Fibroblast of lung (primary cell): ENCODE data around the gene EVPL. TPM values are rescaled to one million over a fixed set of nuclear protein-coding genes. Genes with fewer than 3 reads are reported as not detected.

Experiments
- DNase-seq, 2 donors: peaks; one replicate each; pipeline versions ENCODE4 v3.0.0 to v3.0.0-alpha.2; 2010; ENCODE audit warnings: low read depth in 2 of 2
- H2AFZ ChIP-seq: 2 replicates; pipeline ENCODE4 v1.5.1; 2012; ENCODE audit warnings: low read length, control low read depth, inconsistent platforms
- H3K27ac ChIP-seq: 2 replicates; pipeline ENCODE4 v1.5.1; 2011; ENCODE audit warnings: low read length, control low read depth; ENCODE audit not compliant: insufficient read depth
- H3K27me3 ChIP-seq: 2 replicates; pipeline ENCODE4 v1.5.1; 2011; ENCODE audit warnings: mild to moderate bottlenecking, low read length; ENCODE audit not compliant: control insufficient read depth, insufficient read depth
- H3K36me3 ChIP-seq: 2 replicates; pipeline ENCODE4 v1.5.1; 2011; ENCODE audit warnings: low read length; ENCODE audit not compliant: control insufficient read depth, insufficient read depth
- H3K4me1 ChIP-seq: 2 replicates; pipeline ENCODE4 v1.5.1; 2011; ENCODE audit warnings: low read length; ENCODE audit not compliant: control insufficient read depth, insufficient read depth; ENCODE audit errors: extremely low read depth
- H3K4me2 ChIP-seq: 2 replicates; pipeline ENCODE4 v1.5.1; 2011; ENCODE audit warnings: low read length, control low read depth; ENCODE audit not compliant: insufficient read depth; ENCODE audit errors: extremely low read depth
- H3K4me3 ChIP-seq, 4 experiments: fragments of 200-600 bp in 1 of 4; sonication (generic) in 1 of 4; replicated peaks in 1 of 4; 2 replicates each; pipeline ENCODE4 v1.5.1; 2011 to 2016; ENCODE audit warnings: low read length in 4 of 4, low read depth in 3 of 4, mild to moderate bottlenecking in 3 of 4, control low read depth in 2 of 4, inconsistent platforms in 1 of 4, mixed read lengths in 1 of 4; ENCODE audit not compliant: insufficient read depth in 1 of 4; ENCODE audit errors: control extremely low read depth in 1 of 4
- H3K79me2 ChIP-seq: 2 replicates; pipeline ENCODE4 v1.5.1; 2012; ENCODE audit warnings: mild to moderate bottlenecking, low read length, inconsistent platforms; ENCODE audit not compliant: control insufficient read depth, insufficient read depth
- H3K9ac ChIP-seq: 2 replicates; pipeline ENCODE4 v1.5.1; 2011; ENCODE audit warnings: mild to moderate bottlenecking, low read length, control low read depth; ENCODE audit not compliant: insufficient read depth
- H3K9me3 ChIP-seq: 2 replicates; pipeline ENCODE4 v1.5.1; 2012; ENCODE audit warnings: low read depth, low read length; ENCODE audit not compliant: control insufficient read depth, insufficient read depth
- H4K20me1 ChIP-seq: 2 replicates; pipeline ENCODE4 v1.5.1; 2011; ENCODE audit warnings: low read length; ENCODE audit not compliant: control insufficient read depth, insufficient read depth; ENCODE audit errors: extremely low read depth
- EZH2 ChIP-seq: IDR thresholded peaks from 2 replicates; pipeline ENCODE4 v1.5.1; 2012; ENCODE audit warnings: low read length, control low read depth, mild to moderate bottlenecking; ENCODE audit errors: missing control alignments
- polyA plus RNA-seq, 2 donors: library from polyadenylated mRNA; depleted of rRNA in 1 of 2; stranded (reverse) in 1 of 2; unstranded in 1 of 2; fragments of >200 nt; gene quantifications; 2 replicates each; pipeline ENCODE4 v1.2.1, GENCODE V29; 2011 to 2012; ENCODE audit warnings: missing spikeins in 1 of 2
- total RNA-seq: library from RNA; depleted of rRNA; stranded (reverse); fragments of >200 nt; gene quantifications from 2 replicates; pipeline ENCODE4 v1.2.1, GENCODE V29; 2014
- TF ChIP-seq, protein P1 (sequence below), 2 donors: IDR thresholded peaks in 1 of 2; conservative IDR thresholded peaks in 1 of 2; 1 replicate in 1 of 2; 2 replicates in 1 of 2; pipeline ENCODE4 v1.5.1; 2011 to 2012; ENCODE audit warnings: low read length in 2 of 2, control low read depth in 1 of 2, inconsistent platforms in 1 of 2, low read depth in 1 of 2, mild to moderate bottlenecking in 1 of 2

Gene EVPL
- total and polyA plus RNA-seq, 2 donors (not counting 1 experiment from before 2014, with no cell fraction given) = not detected

DNA sequence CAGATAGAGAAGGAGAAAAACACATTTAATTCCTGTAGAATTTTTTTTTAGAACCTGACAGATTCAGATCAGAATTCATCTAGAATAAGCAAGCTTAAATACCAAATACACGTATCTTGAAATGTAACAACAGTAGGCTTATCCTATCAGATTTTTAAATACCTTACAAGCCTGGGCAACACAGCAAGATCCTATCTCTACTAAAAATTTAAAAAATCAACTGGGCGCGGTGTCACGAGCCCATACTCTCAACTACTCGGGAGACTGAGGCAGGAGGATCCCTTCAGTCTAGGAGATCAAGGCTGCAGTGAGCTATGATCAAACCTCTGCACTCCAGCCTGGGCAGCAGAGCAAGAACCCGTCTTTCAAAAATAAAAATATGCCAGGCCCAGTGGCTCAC is 61.6 kb downstream of the EVPL start:
- no peaks in the 10 kb centered on the region for H3K4me1 ChIP-seq
- H3K4me3 ChIP-seq = no peak overlapping the region
- no peak for DNase-seq
- no peak for TF ChIP-seq EZH2
- TF ChIP-seq, protein P1, sequence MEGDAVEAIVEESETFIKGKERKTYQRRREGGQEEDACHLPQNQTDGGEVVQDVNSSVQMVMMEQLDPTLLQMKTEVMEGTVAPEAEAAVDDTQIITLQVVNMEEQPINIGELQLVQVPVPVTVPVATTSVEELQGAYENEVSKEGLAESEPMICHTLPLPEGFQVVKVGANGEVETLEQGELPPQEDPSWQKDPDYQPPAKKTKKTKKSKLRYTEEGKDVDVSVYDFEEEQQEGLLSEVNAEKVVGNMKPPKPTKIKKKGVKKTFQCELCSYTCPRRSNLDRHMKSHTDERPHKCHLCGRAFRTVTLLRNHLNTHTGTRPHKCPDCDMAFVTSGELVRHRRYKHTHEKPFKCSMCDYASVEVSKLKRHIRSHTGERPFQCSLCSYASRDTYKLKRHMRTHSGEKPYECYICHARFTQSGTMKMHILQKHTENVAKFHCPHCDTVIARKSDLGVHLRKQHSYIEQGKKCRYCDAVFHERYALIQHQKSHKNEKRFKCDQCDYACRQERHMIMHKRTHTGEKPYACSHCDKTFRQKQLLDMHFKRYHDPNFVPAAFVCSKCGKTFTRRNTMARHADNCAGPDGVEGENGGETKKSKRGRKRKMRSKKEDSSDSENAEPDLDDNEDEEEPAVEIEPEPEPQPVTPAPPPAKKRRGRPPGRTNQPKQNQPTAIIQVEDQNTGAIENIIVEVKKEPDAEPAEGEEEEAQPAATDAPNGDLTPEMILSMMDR (conservative IDR thresholded peaks at IDR 0.05 in 1 of 2, IDR thresholded peaks at IDR 0.05 in 1 of 2; ENCODE audit: low read depth in 1 of 2, low read length in 2 of 2) = no peak
- H3K27ac ChIP-seq = no peak overlapping the region
- no peaks in the 10 kb centered on the region for H4K20me1 ChIP-seq
- no peaks in the 10 kb centered on the region for H3K36me3 ChIP-seq
- H3K9ac ChIP-seq = no peak overlapping the region
- H2AFZ ChIP-seq = no peak overlapping the region
- H3K27me3 ChIP-seq = no peaks in the 10 kb centered on the region
- no peak overlapping the region for H3K4me2 ChIP-seq
- no peaks in the 10 kb centered on the region for H3K9me3 ChIP-seq
- H3K79me2 ChIP-seq = no peaks in the 10 kb centered on the region

DNA sequence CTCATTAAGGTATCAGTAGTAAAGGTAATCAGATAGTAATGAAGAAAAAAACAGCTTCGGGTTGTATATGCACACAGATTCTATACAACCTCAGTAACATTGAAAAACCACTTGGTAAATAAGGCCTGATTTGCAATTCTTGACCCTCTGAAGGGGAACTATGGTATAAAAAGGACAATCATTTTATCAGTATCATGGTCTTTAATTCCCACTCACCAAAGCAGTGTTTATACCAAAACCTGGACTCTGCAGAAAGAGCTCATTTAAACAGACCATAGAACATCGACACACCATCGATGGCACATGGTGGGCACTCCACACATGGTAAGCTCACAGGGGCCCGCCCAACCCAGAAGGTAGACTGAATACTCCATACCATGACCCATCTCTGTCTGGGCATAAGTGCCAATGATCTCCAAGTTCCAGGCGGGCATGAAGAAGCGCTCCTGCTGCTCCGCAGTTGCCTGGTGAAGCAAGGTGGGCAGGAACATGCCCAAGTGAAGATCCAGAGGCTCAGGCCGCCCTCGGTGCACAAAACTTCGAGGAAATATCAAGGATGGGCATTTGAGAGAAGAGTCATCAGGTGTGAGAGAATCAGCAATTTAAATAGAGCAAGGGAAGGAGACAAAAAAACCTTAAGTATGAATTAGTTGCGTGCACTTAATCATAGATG is 67.1 kb downstream of the EVPL start:
- H3K9me3 ChIP-seq = no peaks in the 10 kb centered on the region
- H4K20me1 ChIP-seq = no peaks in the 10 kb centered on the region
- no peak overlapping the region for H2AFZ ChIP-seq
- no peak for DNase-seq
- no peaks in the 10 kb centered on the region for H3K4me1 ChIP-seq
- no peaks in the 10 kb centered on the region for H3K27me3 ChIP-seq
- no peak overlapping the region for H3K4me3 ChIP-seq
- H3K9ac ChIP-seq = no peak overlapping the region
- no peaks in the 10 kb centered on the region for H3K36me3 ChIP-seq
- H3K27ac ChIP-seq = no peak overlapping the region
- no peaks in the 10 kb centered on the region for H3K79me2 ChIP-seq
- TF ChIP-seq EZH2 = no peak
- H3K4me2 ChIP-seq = no peak overlapping the region

DNA sequence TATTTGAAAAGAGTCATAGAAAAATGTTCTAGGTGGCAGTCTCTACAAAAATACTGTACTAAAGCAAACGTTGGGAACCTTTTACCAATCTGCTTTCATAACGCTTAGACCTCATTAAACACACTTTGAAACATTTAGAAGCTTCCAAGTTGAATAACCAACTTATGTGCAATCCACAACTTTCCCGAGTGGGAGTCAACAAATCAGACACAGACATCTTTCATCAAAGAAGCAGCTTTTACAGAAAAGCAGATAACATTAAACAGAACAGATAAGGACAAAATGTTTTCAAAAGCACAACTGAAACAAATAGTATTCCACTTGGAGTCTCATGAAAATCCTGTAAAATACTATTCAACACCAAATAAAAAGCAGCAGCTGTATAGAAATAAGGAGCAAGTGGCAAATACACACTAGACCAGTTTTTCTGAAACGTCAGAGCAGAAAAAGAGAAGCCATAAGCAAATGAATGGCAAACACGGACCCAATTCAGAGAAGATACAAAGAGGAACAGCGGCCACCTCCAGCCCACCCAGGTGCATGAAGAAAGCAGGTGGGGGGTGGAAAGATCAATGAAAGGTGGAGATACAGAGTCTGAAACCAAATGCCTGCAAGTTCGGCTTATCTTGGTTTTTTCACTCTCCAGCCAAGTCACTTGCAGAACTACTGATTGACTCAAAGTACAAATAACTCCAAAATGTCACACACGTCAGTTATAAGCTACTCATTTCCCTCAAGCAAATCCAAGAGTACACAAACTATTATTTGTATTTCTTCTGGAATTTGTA is 67.9 kb downstream of the EVPL start:
- Histone ChIP-seq H3K36me3 (no peaks in the 10 kb centered on the region), H3K4me2 (no peak overlapping the region), H3K79me2 (no peaks in the 10 kb centered on the region), H3K4me1 (no peaks in the 10 kb centered on the region), H3K27ac (no peak overlapping the region), H2AFZ (no peak overlapping the region), H3K9me3 (no peaks in the 10 kb centered on the region), H3K4me3 (no peak overlapping the region), H3K27me3 (no peaks in the 10 kb centered on the region), H3K9ac (no peak overlapping the region), H4K20me1 (no peaks in the 10 kb centered on the region)
- no peak for DNase-seq
- TF ChIP-seq, protein P1 (conservative IDR thresholded peaks at IDR 0.05 in 1 of 2, IDR thresholded peaks at IDR 0.05 in 1 of 2; ENCODE audit: low read depth in 1 of 2, low read length in 2 of 2) = no peak
- TF ChIP-seq EZH2 = no peak

Other genes with a start within 250 kb of the EVPL start
- 11.3 and 15.0 TPM in 2 replicates for gene UNK, start 242.5 kb downstream of the EVPL start, total RNA-seq
- gene UNK, start 242.5 kb downstream of the EVPL start, polyA plus RNA-seq = 15.2 and 18.0 TPM in 2 replicates
- gene UNC13D, start 182.9 kb downstream of the EVPL start, total RNA-seq = 1.5 TPM in 2 replicates
- 0.12 and 0.22 TPM in 2 replicates for gene UNC13D, start 182.9 kb downstream of the EVPL start, polyA plus RNA-seq
- gene WBP2, start 172.0 kb downstream of the EVPL start, total RNA-seq = 20.5 and 39.5 TPM in 2 replicates
- gene WBP2, start 172.0 kb downstream of the EVPL start, polyA plus RNA-seq = 53.4 and 56.1 TPM in 2 replicates
- gene TRIM47, start 148.7 kb downstream of the EVPL start, total RNA-seq = 16.0 and 18.2 TPM in 2 replicates
- gene TRIM47, start 148.7 kb downstream of the EVPL start, polyA plus RNA-seq = 2.2 and 4.8 TPM in 2 replicates
- gene TRIM65, start 130.4 kb downstream of the EVPL start, total RNA-seq = 15.9 and 17.2 TPM in 2 replicates
- 4.3 TPM in 2 replicates for gene TRIM65, start 130.4 kb downstream of the EVPL start, polyA plus RNA-seq
- gene MRPL38, start 122.4 kb downstream of the EVPL start, total RNA-seq = 30.8 and 36.0 TPM in 2 replicates
- 19.3 and 29.7 TPM in 2 replicates for gene MRPL38, start 122.4 kb downstream of the EVPL start, polyA plus RNA-seq
- 10.5 and 11.2 TPM in 2 replicates for gene FBF1, start 86.3 kb downstream of the EVPL start, total RNA-seq
- gene FBF1, start 86.3 kb downstream of the EVPL start, polyA plus RNA-seq = 1.6 and 2.6 TPM in 2 replicates
- gene ACOX1, start 48.1 kb downstream of the EVPL start, total RNA-seq = 44.4 and 70.5 TPM in 2 replicates
- 30.0 and 31.3 TPM in 2 replicates for gene ACOX1, start 48.1 kb downstream of the EVPL start, polyA plus RNA-seq
- 9.4 and 12.6 TPM in 2 replicates for gene TEN1, start 48.1 kb downstream of the EVPL start, total RNA-seq
- gene TEN1, start 48.1 kb downstream of the EVPL start, polyA plus RNA-seq = 10.3 and 11.4 TPM in 2 replicates
- gene CDK3, start 26.5 kb downstream of the EVPL start, total RNA-seq = 1.3 TPM in 2 replicates
- gene CDK3, start 26.5 kb downstream of the EVPL start, polyA plus RNA-seq = 1.7 and 2.3 TPM in 2 replicates
- gene SRP68, start 45.2 kb upstream of the EVPL start, total RNA-seq = 23.6 and 34.0 TPM in 2 replicates
- gene SRP68, start 45.2 kb upstream of the EVPL start, polyA plus RNA-seq = 68.6 and 81.5 TPM in 2 replicates
- gene GALR2, start 47.5 kb upstream of the EVPL start, total RNA-seq = not detected in 2 replicates
- gene GALR2, start 47.5 kb upstream of the EVPL start, polyA plus RNA-seq = not detected in 2 replicates
- not detected in 2 replicates for gene ZACN, start 51.9 kb upstream of the EVPL start, total RNA-seq
- not detected in 2 replicates for gene ZACN, start 51.9 kb upstream of the EVPL start, polyA plus RNA-seq
- gene EXOC7, start 76.5 kb upstream of the EVPL start, total RNA-seq = 76.8 and 88.8 TPM in 2 replicates
- gene EXOC7, start 76.5 kb upstream of the EVPL start, polyA plus RNA-seq = 66.8 and 85.4 TPM in 2 replicates
- gene FOXJ1, start 113.9 kb upstream of the EVPL start, total RNA-seq = not detected in 2 replicates
- gene FOXJ1, start 113.9 kb upstream of the EVPL start, polyA plus RNA-seq = not detected in 2 replicates
- 0.51 and 3.1 TPM in 2 replicates for gene RNF157, start 213.2 kb upstream of the EVPL start, total RNA-seq
- 2.0 and 7.7 TPM in 2 replicates for gene RNF157, start 213.2 kb upstream of the EVPL start, polyA plus RNA-seq
- gene UBALD2, start 238.0 kb upstream of the EVPL start, total RNA-seq = 2.6 and 7.3 TPM in 2 replicates
- gene UBALD2, start 238.0 kb upstream of the EVPL start, polyA plus RNA-seq = 4.1 and 9.4 TPM in 2 replicates